Measurements from ENCODE around the gene SETD5.

GRCh38 chr3:9512456-9513045 is 115.1 kb downstream of the SETD5 start:
- TF ChIP-seq CTCF (IDR thresholded peaks at IDR 0.05) (no peak), POLR2A (IDR thresholded peaks at IDR 0.05) (no peak)
